Uterus (tissue), 2 donors: Measurements from ENCODE around the gene OARD1.

Source experiments
- CTCF ChIP-seq, 4 experiments: fragments of 200-600 bp in 2 of 4; fragments of 450-650 bp in 2 of 4; sonication (generic) in 2 of 4; IDR thresholded peaks; one replicate each; pipeline ENCODE4 v1.5.1; 2016 to 2019; ENCODE audit warnings: antibody characterized with exemption in 4 of 4, mild to moderate bottlenecking in 2 of 4, moderate library complexity in 1 of 4
- POLR2A ChIP-seq, 2 donors: fragments of 450-650 bp; IDR thresholded peaks; one replicate each; pipeline ENCODE4 v1.6.1; 2016; ENCODE audit warnings: antibody characterized with exemption in 2 of 2, mild to moderate bottlenecking in 1 of 2, moderate library complexity in 1 of 2

GRCh38 chr6:41051873-41052272 lies 20.3 kb downstream of the OARD1 start:
- TF ChIP-seq CTCF (IDR thresholded peaks at IDR 0.05) (no peak), POLR2A (IDR thresholded peaks at IDR 0.05) (no peak)
